Measurements from ENCODE around the gene VKORC1L1.

GRCh38 chr7:65910237-65910636 is 37.4 kb downstream of the VKORC1L1 start:
- TF ChIP-seq CTCF (IDR thresholded peaks at IDR 0.05), result no peak
- TF ChIP-seq POLR2A (IDR thresholded peaks at IDR 0.05), result no peak
- no peak for TF ChIP-seq POLR2AphosphoS5 (IDR thresholded peaks at IDR 0.05; ENCODE audit: insufficient read depth in 1 of 2, low read depth in 1 of 2)

Data from vagina (tissue), 2 donors.